Measurements from ENCODE around the gene ARL4D.

Gene ARL4D

GRCh38 chr17:43409131-43409530 is 10.3 kb downstream of the ARL4D start:
- Histone ChIP-seq H3K36me3 (replicated peaks; ENCODE audit: insufficient read depth, low read length) (no peaks in the 10 kb centered on the region), H3K4me1 (ENCODE audit: low read length) (no peaks in the 10 kb centered on the region), H3K4me3 (ENCODE audit: low read length) (no peak overlapping the region), H3K79me2 (ENCODE audit: low read length) (no peaks in the 10 kb centered on the region), H3K9me3 (replicated peaks; ENCODE audit: insufficient read depth, low read length) (no peaks in the 10 kb centered on the region), H4K20me1 (ENCODE audit: insufficient read depth, low read length) (no peaks in the 10 kb centered on the region), H3K27me3 (replicated peaks; ENCODE audit: insufficient read depth, low read length) (peaks cover 65% of the 10 kb centered on the region), H3K9ac (ENCODE audit: low read length) (no peak overlapping the region), H3K27ac (ENCODE audit: low read length) (no peak overlapping the region), H3K4me2 (ENCODE audit: low read depth, low read length) (no peak overlapping the region), H3K9me2 (replicated peaks; ENCODE audit: insufficient read depth, low read length) (no peaks in the 10 kb centered on the region), H2AFZ (ENCODE audit: low read length) (no peak overlapping the region), H3F3A (ENCODE audit: insufficient read depth, low read length) (no peaks in the 10 kb centered on the region)
- DNase-seq: no peak
- no peak for TF ChIP-seq EZH2 (optimal IDR thresholded peaks at IDR 0.05; ENCODE audit: low read depth, low read length)
- no peak for TF ChIP-seq EZH2phosphoT487 (IDR thresholded peaks at IDR 0.05; ENCODE audit: low read length)
- TF ChIP-seq CTCF (IDR thresholded peaks at IDR 0.05; ENCODE audit: low read length): no peak

- Histone ChIP-seq H3K4me3 (ENCODE audit: low read length) (no peak overlapping the region), H3K36me3 (replicated peaks; ENCODE audit: insufficient read depth, low read length) (no peaks in the 10 kb centered on the region), H3K9ac (ENCODE audit: low read length) (no peak overlapping the region), H3K27ac (ENCODE audit: low read length) (no peak overlapping the region), H2AFZ (ENCODE audit: low read length) (no peak overlapping the region), H3F3A (ENCODE audit: insufficient read depth, low read length) (no peaks in the 10 kb centered on the region), H3K9me3 (replicated peaks; ENCODE audit: insufficient read depth, low read length) (no peaks in the 10 kb centered on the region), H3K79me2 (ENCODE audit: low read length) (no peaks in the 10 kb centered on the region), H3K27me3 (replicated peaks; ENCODE audit: insufficient read depth, low read length) (peaks cover 69% of the 10 kb centered on the region), H3K4me2 (ENCODE audit: low read depth, low read length) (no peak overlapping the region), H3K4me1 (ENCODE audit: low read length) (no peaks in the 10 kb centered on the region), H3K9me2 (replicated peaks; ENCODE audit: insufficient read depth, low read length) (no peaks in the 10 kb centered on the region), H4K20me1 (ENCODE audit: insufficient read depth, low read length) (no peaks in the 10 kb centered on the region)
- TF ChIP-seq CTCF (IDR thresholded peaks at IDR 0.05; ENCODE audit: low read length) (no peak), EZH2 (optimal IDR thresholded peaks at IDR 0.05; ENCODE audit: low read depth, low read length) (no peak), EZH2phosphoT487 (IDR thresholded peaks at IDR 0.05; ENCODE audit: low read length) (no peak)
- no peak for DNase-seq
Observed at GRCh38 chr17:43410557-43411368, 12.0 kb downstream of the ARL4D start.

- H3K4me3 ChIP-seq (ENCODE audit: low read length): no peak overlapping the region
- no peaks in the 10 kb centered on the region for H3K9me2 ChIP-seq (replicated peaks; ENCODE audit: insufficient read depth, low read length)
- no peaks in the 10 kb centered on the region for H3F3A ChIP-seq (ENCODE audit: insufficient read depth, low read length)
- H3K9me3 ChIP-seq (replicated peaks; ENCODE audit: insufficient read depth, low read length): no peaks in the 10 kb centered on the region
- H3K9ac ChIP-seq (ENCODE audit: low read length): no peak overlapping the region
- no peaks in the 10 kb centered on the region for H3K79me2 ChIP-seq (ENCODE audit: low read length)
- H4K20me1 ChIP-seq (ENCODE audit: insufficient read depth, low read length): no peaks in the 10 kb centered on the region
- peaks cover 67% of the 10 kb centered on the region for H3K27me3 ChIP-seq (replicated peaks; ENCODE audit: insufficient read depth, low read length)
- no peak for DNase-seq
- no peak overlapping the region for H2AFZ ChIP-seq (ENCODE audit: low read length)
- H3K4me1 ChIP-seq (ENCODE audit: low read length): no peaks in the 10 kb centered on the region
- H3K4me2 ChIP-seq (ENCODE audit: low read depth, low read length): no peak overlapping the region
- H3K27ac ChIP-seq (ENCODE audit: low read length): no peak overlapping the region
- H3K36me3 ChIP-seq (replicated peaks; ENCODE audit: insufficient read depth, low read length): no peaks in the 10 kb centered on the region
- TF ChIP-seq EZH2 (optimal IDR thresholded peaks at IDR 0.05; ENCODE audit: low read depth, low read length) (no peak), EZH2phosphoT487 (IDR thresholded peaks at IDR 0.05; ENCODE audit: low read length) (no peak), CTCF (IDR thresholded peaks at IDR 0.05; ENCODE audit: low read length) (no peak)
Observed at GRCh38 chr17:43411369-43411677, 12.5 kb downstream of the ARL4D start.

Data from MM.1S (cell line).